ENCODE results near the gene DENND2C. TPM values are rescaled to one million over a fixed set of nuclear protein-coding genes. Genes with fewer than 3 reads are reported as not detected.

DENND2C gene
- total and polyA plus RNA-seq, 4 experiments from 2014 or later: 0.45 to 0.78 (median 0.66) TPM

GRCh38 chr1:114695430-114696058 lies 25.7 kb upstream of the DENND2C start, which contains the start of gene AMPD1:
AMPD1 (minus strand) TSS chr1:114695546; CDS start chr1:114695471, 75 bp downstream.
- Histone ChIP-seq H3K9me3 (ENCODE audit: control insufficient read depth in 1 of 2, low read length in 2 of 2) (no peaks in the 10 kb centered on the region), H3K36me3 (ENCODE audit: insufficient read depth, low read length) (no peaks in the 10 kb centered on the region), H3K27me3 (ENCODE audit: insufficient read depth, low read length) (no peaks in the 10 kb centered on the region), H3K4me3 (ENCODE audit: low read length in 2 of 2) (no peak within 1 kb of the TSS), H3K27ac (ENCODE audit: low read depth, low read length) (no peak within 1 kb of the TSS), H3K4me1 (ENCODE audit: insufficient read depth, low read length) (no peaks in the 10 kb centered on the region)
- Mint-ChIP-seq H3K27me3 (peaks cover 1 to 5% of the 10 kb centered on the region in 2 donors), H3K4me1 (no peaks in the 10 kb centered on the region), H3K27ac (no peak within 1 kb of the TSS), H3K36me3 (no peaks in the 10 kb centered on the region), H3K9me3 (no peaks in the 10 kb centered on the region), H3K4me3 (no peak within 1 kb of the TSS)
- ChIA-PET POLR2A (ENCODE audit: partially characterized antibody) (interaction anchor here (1.1 kb wide), 1 partner anchor 7 kb away, joined by 3 read pairs; no protein-coding TSS in a partner anchor), CTCF (ENCODE audit: partially characterized antibody) (interaction anchor here (1.0 to 1.5 kb wide), 2 partner anchors 24 to 357 kb away, joined by 3 to 4 read pairs; no protein-coding TSS in a partner anchor)
- intact Hi-C loops (cut with micrococcal nuclease): no loop called here
- no peak for DNase-seq

- POLR2A ChIA-PET (ENCODE audit: partially characterized antibody): interaction anchor here (1.1 kb wide), 1 partner anchor 8 kb away, joined by 3 read pairs; no protein-coding TSS in a partner anchor
- Histone ChIP-seq H3K36me3 (ENCODE audit: insufficient read depth, low read length) (no peaks in the 10 kb centered on the region), H3K9me3 (ENCODE audit: control insufficient read depth in 1 of 2, low read length in 2 of 2) (no peaks in the 10 kb centered on the region), H3K4me1 (ENCODE audit: insufficient read depth, low read length) (no peaks in the 10 kb centered on the region), H3K4me3 (ENCODE audit: low read length in 2 of 2) (no peak overlapping the region), H3K27ac (ENCODE audit: low read depth, low read length) (no peak overlapping the region), H3K27me3 (ENCODE audit: insufficient read depth, low read length) (no peaks in the 10 kb centered on the region)
- Mint-ChIP-seq H3K4me1 (no peaks in the 10 kb centered on the region), H3K9me3 (no peaks in the 10 kb centered on the region), H3K4me3 (no peak overlapping the region), H3K36me3 (no peaks in the 10 kb centered on the region), H3K27ac (no peak overlapping the region), H3K27me3 (peaks cover 2 to 7% of the 10 kb centered on the region in 2 donors)
- intact Hi-C loops (cut with micrococcal nuclease): no loop called here
- CTCF ChIA-PET (ENCODE audit: partially characterized antibody): interaction anchor here (1.0 to 1.5 kb wide), 2 partner anchors 23 to 358 kb away, joined by 3 to 4 read pairs; no protein-coding TSS in a partner anchor
- DNase-seq: no peak
Measured at GRCh38 chr1:114694540-114695310, 24.9 kb upstream of the DENND2C start.

- peaks cover 10 to 15% of the 10 kb centered on the region in 2 donors for H3K27me3 Mint-ChIP-seq
- CTCF ChIA-PET (ENCODE audit: partially characterized antibody): no interaction called here
Measured at GRCh38 chr1:114692947-114693346, 23.1 kb upstream of the DENND2C start.

GRCh38 chr1:114691061-114691460 lies 21.2 kb upstream of the DENND2C start:
- Mint-ChIP-seq H3K27me3 (peaks cover 17 to 27% of the 10 kb centered on the region in 2 donors), H3K36me3 (no peaks in the 10 kb centered on the region), H3K27ac (no peak overlapping the region), H3K4me3 (no peak overlapping the region), H3K9me3 (no peaks in the 10 kb centered on the region), H3K4me1 (no peaks in the 10 kb centered on the region)
- no peaks in the 10 kb centered on the region for H3K36me3 ChIP-seq (ENCODE audit: insufficient read depth, low read length)
- no peak overlapping the region for H3K27ac ChIP-seq (ENCODE audit: low read depth, low read length)
- ChIA-PET CTCF (ENCODE audit: partially characterized antibody) (no interaction called here), POLR2A (ENCODE audit: partially characterized antibody) (no interaction called here)
- no peak for DNase-seq
- no peak overlapping the region for H3K4me3 ChIP-seq (ENCODE audit: low read length in 2 of 2)
- no peaks in the 10 kb centered on the region for H3K27me3 ChIP-seq (ENCODE audit: insufficient read depth, low read length)
- intact Hi-C loops (cut with micrococcal nuclease): no loop called here
- no peaks in the 10 kb centered on the region for H3K9me3 ChIP-seq (ENCODE audit: control insufficient read depth in 1 of 2, low read length in 2 of 2)
- no peaks in the 10 kb centered on the region for H3K4me1 ChIP-seq (ENCODE audit: insufficient read depth, low read length)

More at GRCh38 chr1:114692947-114693346, 23.1 kb upstream of the DENND2C start:
- no peaks in the 10 kb centered on the region for H3K9me3 ChIP-seq (ENCODE audit: control insufficient read depth in 1 of 2, low read length in 2 of 2)
- no peak overlapping the region for H3K4me3 ChIP-seq (ENCODE audit: low read length in 2 of 2)
- no peaks in the 10 kb centered on the region for H3K27me3 ChIP-seq (ENCODE audit: insufficient read depth, low read length)
- POLR2A ChIA-PET (ENCODE audit: partially characterized antibody): no interaction called here
- no peak overlapping the region for H3K27ac ChIP-seq (ENCODE audit: low read depth, low read length)
- no peaks in the 10 kb centered on the region for H3K4me1 Mint-ChIP-seq
- H3K4me1 ChIP-seq (ENCODE audit: insufficient read depth, low read length): no peaks in the 10 kb centered on the region
- no peak overlapping the region for H3K27ac Mint-ChIP-seq
- no peaks in the 10 kb centered on the region for H3K36me3 ChIP-seq (ENCODE audit: insufficient read depth, low read length)
- H3K9me3 Mint-ChIP-seq: no peaks in the 10 kb centered on the region
- intact Hi-C loops (cut with micrococcal nuclease): no loop called here
- DNase-seq: no peak
- H3K36me3 Mint-ChIP-seq: no peaks in the 10 kb centered on the region
- H3K4me3 Mint-ChIP-seq: no peak overlapping the region

GRCh38 chr1:114690148-114690547 lies 20.3 kb upstream of the DENND2C start:
- H3K9me3 Mint-ChIP-seq: no peaks in the 10 kb centered on the region
- POLR2A ChIA-PET (ENCODE audit: partially characterized antibody): no interaction called here
- H3K27me3 Mint-ChIP-seq: peaks cover 17 to 30% of the 10 kb centered on the region in 2 donors
- Histone ChIP-seq H3K27ac (ENCODE audit: low read depth, low read length) (no peak overlapping the region), H3K27me3 (ENCODE audit: insufficient read depth, low read length) (no peaks in the 10 kb centered on the region), H3K4me1 (ENCODE audit: insufficient read depth, low read length) (no peaks in the 10 kb centered on the region), H3K9me3 (ENCODE audit: control insufficient read depth in 1 of 2, low read length in 2 of 2) (no peaks in the 10 kb centered on the region), H3K36me3 (ENCODE audit: insufficient read depth, low read length) (no peaks in the 10 kb centered on the region), H3K4me3 (ENCODE audit: low read length in 2 of 2) (no peak overlapping the region)
- H3K4me1 Mint-ChIP-seq: no peaks in the 10 kb centered on the region
- no peak for DNase-seq
- intact Hi-C loops (cut with micrococcal nuclease): no loop called here
- no peak overlapping the region for H3K4me3 Mint-ChIP-seq
- H3K36me3 Mint-ChIP-seq: no peaks in the 10 kb centered on the region
- CTCF ChIA-PET (ENCODE audit: partially characterized antibody): no interaction called here
- H3K27ac Mint-ChIP-seq: no peak overlapping the region

GRCh38 chr1:114688526-114688925 lies 18.7 kb upstream of the DENND2C start:
- ChIA-PET CTCF (ENCODE audit: partially characterized antibody) (no interaction called here), POLR2A (ENCODE audit: partially characterized antibody) (no interaction called here)
- Mint-ChIP-seq H3K36me3 (no peaks in the 10 kb centered on the region), H3K9me3 (no peaks in the 10 kb centered on the region), H3K4me1 (no peaks in the 10 kb centered on the region), H3K27me3 (peaks cover 20 to 33% of the 10 kb centered on the region in 2 donors), H3K4me3 (no peak overlapping the region), H3K27ac (no peak overlapping the region)
- DNase-seq: no peak
- Histone ChIP-seq H3K36me3 (ENCODE audit: insufficient read depth, low read length) (no peaks in the 10 kb centered on the region), H3K27me3 (ENCODE audit: insufficient read depth, low read length) (no peaks in the 10 kb centered on the region), H3K27ac (ENCODE audit: low read depth, low read length) (no peak overlapping the region), H3K4me1 (ENCODE audit: insufficient read depth, low read length) (no peaks in the 10 kb centered on the region), H3K4me3 (ENCODE audit: low read length in 2 of 2) (no peak overlapping the region), H3K9me3 (ENCODE audit: control insufficient read depth in 1 of 2, low read length in 2 of 2) (no peaks in the 10 kb centered on the region)
- intact Hi-C loops (cut with micrococcal nuclease): no loop called here

GRCh38 chr1:114685851-114686250 lies 16.0 kb upstream of the DENND2C start:
- CTCF ChIA-PET (ENCODE audit: partially characterized antibody): no interaction called here
- H3K27me3 Mint-ChIP-seq: peaks cover 24 to 33% of the 10 kb centered on the region in 2 donors

More at GRCh38 chr1:114685851-114686250, 16.0 kb upstream of the DENND2C start:
- H3K4me3 Mint-ChIP-seq: no peak overlapping the region
- no peaks in the 10 kb centered on the region for H3K9me3 Mint-ChIP-seq
- no peaks in the 10 kb centered on the region for H3K36me3 Mint-ChIP-seq
- intact Hi-C loops (cut with micrococcal nuclease): no loop called here
- no peak overlapping the region for H3K27ac Mint-ChIP-seq
- no peak overlapping the region for H3K4me3 ChIP-seq (ENCODE audit: low read length in 2 of 2)
- no peak overlapping the region for H3K27ac ChIP-seq (ENCODE audit: low read depth, low read length)
- POLR2A ChIA-PET (ENCODE audit: partially characterized antibody): no interaction called here
- no peaks in the 10 kb centered on the region for H3K4me1 ChIP-seq (ENCODE audit: insufficient read depth, low read length)
- H3K27me3 ChIP-seq (ENCODE audit: insufficient read depth, low read length): no peaks in the 10 kb centered on the region
- no peaks in the 10 kb centered on the region for H3K9me3 ChIP-seq (ENCODE audit: control insufficient read depth in 1 of 2, low read length in 2 of 2)
- H3K36me3 ChIP-seq (ENCODE audit: insufficient read depth, low read length): no peaks in the 10 kb centered on the region
- H3K4me1 Mint-ChIP-seq: no peaks in the 10 kb centered on the region
- DNase-seq: no peak

All from CD4-positive, alpha-beta memory T cell (primary cell).